ENCODE results near the gene SGSM2. TPM values are rescaled to one million over a fixed set of nuclear protein-coding genes. Genes with fewer than 3 reads are reported as not detected.

SGSM2 gene
- total RNA-seq, 4 donors from 2014 or later, result 32.9 to 58.6 (median 47.4) TPM

- H3K27ac ChIP-seq, result peak overlapping the region; percentile 97 to 100 (median 100)
- no peaks in the 10 kb centered on the region for H3K27me3 ChIP-seq
- peaks cover 0 to 69% (median 53%) of the 10 kb centered on the region in 3 donors for H3K4me1 ChIP-seq
- TF ChIP-seq CTCF (IDR thresholded peaks at IDR 0.05), result no peak
- TF ChIP-seq POLR2A (IDR thresholded peaks at IDR 0.05), result no peak
- TF ChIP-seq EP300 (IDR thresholded peaks at IDR 0.05), result no peak
- TF ChIP-seq POLR2AphosphoS5 (IDR thresholded peaks at IDR 0.05), result no peak
- peak overlapping the region; percentile 12 to 100 for H3K4me3 ChIP-seq
- no peak for ATAC-seq
- peaks cover 0 to 4% of the 10 kb centered on the region in 2 donors for H3K36me3 ChIP-seq
- H3K9me3 ChIP-seq, result no peaks in the 10 kb centered on the region
- 22 to 42% methylated on average over 3 to 5 of the region's 7 CpGs for WGBS, 2 donors (ENCODE audit: low coverage in 1 of 2)
Observed at GRCh38 chr17:2396192-2396567, 58.9 kb downstream of the SGSM2 start.

- TF ChIP-seq POLR2A (IDR thresholded peaks at IDR 0.05) (peak; percentile 36 to 69), POLR2AphosphoS5 (IDR thresholded peaks at IDR 0.05) (peak; percentile 96), CTCF (IDR thresholded peaks at IDR 0.05) (no peak), EP300 (IDR thresholded peaks at IDR 0.05) (peak; percentile 44)
- H3K36me3 ChIP-seq, result peaks cover 0 to 4% of the 10 kb centered on the region in 2 donors
- H3K9me3 ChIP-seq, result no peaks in the 10 kb centered on the region
- H3K4me3 ChIP-seq, result peak overlapping the region; percentile 12 to 100
- WGBS, 2 donors (ENCODE audit: low coverage in 1 of 2), result no CpG with 5 or more reads among the region's 34 CpGs
- H3K27me3 ChIP-seq, result no peaks in the 10 kb centered on the region
- peaks cover 0 to 64% (median 48%) of the 10 kb centered on the region in 3 donors for H3K4me1 ChIP-seq
- H3K27ac ChIP-seq, result peak overlapping the region; percentile 97 to 100 (median 100)
- peak; percentile 46 for ATAC-seq
Observed at GRCh38 chr17:2396568-2397246, 59.4 kb downstream of the SGSM2 start.

- 90% methylated on average over 2 of the region's 12 CpGs; no CpG with 5 or more reads in 1 of the 2 donors for WGBS, 2 donors (ENCODE audit: low coverage in 1 of 2)
- Histone ChIP-seq H3K9me3 (no peaks in the 10 kb centered on the region), H3K4me3 (peak overlapping the region in 1 of 2 donors; percentile 100)
Observed at GRCh38 chr17:2397247-2398171, 60.2 kb downstream of the SGSM2 start.

GRCh38 chr17:2398182-2398581 lies 60.9 kb downstream of the SGSM2 start:
- TF ChIP-seq POLR2AphosphoS5 (IDR thresholded peaks at IDR 0.05) (no peak), CTCF (IDR thresholded peaks at IDR 0.05) (no peak), EP300 (IDR thresholded peaks at IDR 0.05) (no peak), POLR2A (IDR thresholded peaks at IDR 0.05) (no peak)
- H3K4me1 ChIP-seq, result peaks cover 0 to 68% (median 53%) of the 10 kb centered on the region in 3 donors
- H3K4me3 ChIP-seq, result peak overlapping the region in 1 of 2 donors; percentile 100
- no peaks in the 10 kb centered on the region for H3K27me3 ChIP-seq
- no peaks in the 10 kb centered on the region for H3K9me3 ChIP-seq
- 40 to 42% methylated on average over 5 of the region's 10 CpGs for WGBS, 2 donors (ENCODE audit: low coverage in 1 of 2)
- no peak for ATAC-seq
- H3K36me3 ChIP-seq, result peaks cover 0 to 4% of the 10 kb centered on the region in 2 donors
- H3K27ac ChIP-seq, result peak overlapping the region; percentile 97 to 100 (median 100)

More at GRCh38 chr17:2397247-2398171, 60.2 kb downstream of the SGSM2 start:
- Histone ChIP-seq H3K27ac (peak overlapping the region; percentile 97 to 100 (median 100)), H3K36me3 (peaks cover 0 to 4% of the 10 kb centered on the region in 2 donors), H3K4me1 (peaks cover 0 to 62% (median 46%) of the 10 kb centered on the region in 3 donors), H3K27me3 (no peaks in the 10 kb centered on the region)
- TF ChIP-seq CTCF (IDR thresholded peaks at IDR 0.05) (no peak), EP300 (IDR thresholded peaks at IDR 0.05) (no peak), POLR2A (IDR thresholded peaks at IDR 0.05) (no peak), POLR2AphosphoS5 (IDR thresholded peaks at IDR 0.05) (no peak)
- ATAC-seq, result no peak

Data from gastroesophageal sphincter (tissue), 4 donors.